ENCODE results near the gene SYNJ2BP.

- TF ChIP-seq POLR2A (IDR thresholded peaks at IDR 0.05) (no peak), CTCF (IDR thresholded peaks at IDR 0.05) (no peak)
Measured at GRCh38 chr14:70454731-70455130, 37.8 kb upstream of the SYNJ2BP start.

Data from testis (tissue), 2 donors.